Activated naive CD4-positive, alpha-beta T cell treated with Interleukin-2 at 50 U/mL for 16 hours (primary cell): Measurements from ENCODE around the gene A2M.

Experiments used
- DNase-seq: peaks from one replicate; pipeline ENCODE4 v3.0.0-alpha.2; 2020

The A2M gene

DNA sequence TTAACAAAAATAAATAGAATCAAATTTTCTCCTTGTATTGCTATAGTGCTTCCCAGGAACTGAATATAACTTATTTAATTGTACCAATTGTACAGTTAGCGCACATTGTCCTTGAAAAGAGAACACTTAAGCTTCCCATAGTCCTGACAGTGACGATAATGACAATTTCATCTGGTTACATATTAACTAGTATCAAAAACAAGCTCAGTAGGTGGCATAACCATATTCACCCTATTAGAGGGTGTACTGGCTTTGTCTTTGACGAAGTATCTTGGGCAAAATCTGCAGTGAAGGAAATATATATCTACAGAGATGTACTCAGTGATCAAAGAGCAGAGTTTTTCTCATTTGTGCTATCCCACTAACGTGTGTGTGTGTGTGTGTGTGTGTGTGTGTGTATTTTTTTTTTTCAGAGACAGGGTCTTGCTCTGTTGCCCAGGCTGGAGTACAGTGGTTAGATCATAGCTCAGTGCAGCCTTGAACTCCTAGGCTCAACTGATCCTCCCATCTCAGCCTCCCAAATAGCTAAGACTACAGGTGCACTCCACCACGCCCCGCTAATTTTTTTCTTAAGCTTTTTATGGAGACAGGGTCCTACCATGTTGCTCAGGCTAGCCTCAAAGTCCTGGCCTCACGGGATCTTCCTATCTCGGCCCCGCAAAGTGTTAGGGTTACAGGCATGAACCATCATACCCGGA is 4.9 kb upstream of the A2M start:
- DNase-seq: no peak

DNA sequence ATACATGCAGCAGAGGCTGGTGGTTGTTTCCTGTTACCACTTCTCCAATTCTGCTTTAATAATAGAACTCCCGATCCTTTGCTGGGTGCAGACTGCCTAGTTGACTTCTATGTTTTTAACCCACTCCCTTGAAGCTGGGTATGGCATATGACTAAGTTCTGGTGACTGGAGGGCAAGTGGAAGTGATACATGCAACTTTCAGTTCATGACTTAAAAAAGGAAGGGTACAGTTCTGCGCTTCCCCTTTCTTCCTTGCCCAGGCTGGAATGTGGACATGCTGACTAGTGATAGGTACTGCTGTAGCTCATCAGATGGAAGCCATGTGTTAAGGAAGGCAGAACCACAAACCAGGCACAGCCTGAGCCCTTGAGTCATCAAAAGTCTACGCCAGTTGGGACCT is 2.4 kb upstream of the A2M start:
- DNase-seq: no peak

- DNase-seq: no peak
These were observed 773 bp downstream of the A2M start for GRCh38 chr12:9114946-9115345.

DNA sequence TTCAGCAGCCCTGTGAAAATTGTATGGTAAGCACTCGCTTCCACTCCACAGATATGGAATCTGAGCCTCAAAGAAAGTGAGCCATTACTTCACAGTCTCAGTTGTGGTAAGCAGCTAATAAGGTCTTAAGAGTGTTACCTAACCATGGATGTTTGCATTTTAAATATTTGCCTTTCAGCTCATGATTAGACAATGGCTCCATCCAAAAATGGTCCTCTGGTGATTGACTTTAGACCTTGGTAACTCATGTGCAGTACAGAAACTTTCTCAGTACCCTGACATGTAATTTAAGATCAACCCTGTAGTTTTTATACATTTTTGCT is 1.8 kb downstream of the A2M start:
- DNase-seq: no peak

DNA sequence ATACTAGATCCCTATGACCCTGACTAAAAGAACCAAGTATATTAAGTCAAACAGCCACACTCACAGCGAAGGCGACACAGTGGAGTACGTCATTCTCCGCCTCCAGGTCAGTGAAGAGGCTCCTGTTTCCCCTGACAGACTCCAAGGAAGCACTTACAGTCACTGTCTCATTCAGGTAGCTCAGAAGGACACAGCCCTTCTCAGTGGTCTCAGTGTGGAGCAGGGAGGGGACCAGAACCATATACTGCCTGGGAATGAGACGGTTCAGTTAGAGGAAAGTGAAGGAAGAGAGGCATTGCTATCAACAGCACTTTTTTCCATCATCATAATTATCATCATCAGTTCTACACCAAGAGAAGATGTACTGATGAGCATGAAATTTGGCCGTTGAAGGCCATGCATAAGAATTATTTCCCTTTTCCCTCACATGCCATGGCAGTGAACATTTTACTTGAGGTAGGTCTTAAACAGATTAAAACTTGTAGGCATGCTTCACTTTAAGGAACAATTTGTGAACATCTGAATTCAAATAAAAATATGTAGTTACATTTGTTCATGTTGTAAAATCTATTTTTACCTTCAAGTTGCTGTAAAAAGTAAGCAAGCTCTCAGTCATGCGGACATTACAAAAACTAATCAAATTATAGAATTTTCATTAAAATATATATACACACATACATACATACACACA is 2.3 kb downstream of the A2M start:
- no peak for DNase-seq

- no peak for DNase-seq
These were observed 3.5 kb downstream of the A2M start for GRCh38 chr12:9112076-9112853.

DNA sequence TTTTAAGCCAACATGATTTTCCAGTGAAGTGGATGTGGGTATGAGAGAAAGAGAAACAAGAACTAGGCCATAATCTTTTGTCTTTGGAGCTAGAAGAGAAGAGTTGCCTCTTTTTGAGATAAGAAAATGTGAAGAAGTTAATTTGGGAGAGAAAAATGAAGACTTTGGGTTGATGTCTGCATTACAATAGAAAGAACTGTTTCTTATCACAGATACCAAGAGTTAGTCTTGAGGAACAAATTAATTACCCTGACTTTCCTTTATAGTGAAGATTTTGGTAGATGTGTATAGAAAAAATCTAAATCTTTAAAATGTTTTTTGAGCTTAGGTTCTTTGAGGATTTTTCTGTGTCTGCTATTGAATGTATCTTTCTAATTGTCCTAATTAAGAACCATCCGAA is 4.2 kb downstream of the A2M start:
- DNase-seq: no peak

GRCh38 chr12:9109737-9110491 is 5.8 kb downstream of the A2M start:
- DNase-seq: no peak

DNA sequence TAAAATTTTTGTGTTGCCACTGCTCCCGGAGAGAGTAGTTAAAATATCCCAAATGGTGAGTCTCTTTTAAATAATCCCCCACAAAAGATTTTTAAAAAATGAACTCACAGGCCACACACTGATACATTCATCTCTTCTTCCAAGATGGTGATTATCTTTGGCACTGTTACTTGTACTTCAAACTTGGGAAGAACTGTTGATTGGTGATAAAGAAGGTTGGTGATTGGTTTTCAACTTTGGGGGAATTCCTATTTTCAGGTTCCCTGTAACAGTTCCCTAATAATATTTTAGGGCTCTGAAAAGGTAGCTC is 6.6 kb downstream of the A2M start:
- no peak for DNase-seq

DNA sequence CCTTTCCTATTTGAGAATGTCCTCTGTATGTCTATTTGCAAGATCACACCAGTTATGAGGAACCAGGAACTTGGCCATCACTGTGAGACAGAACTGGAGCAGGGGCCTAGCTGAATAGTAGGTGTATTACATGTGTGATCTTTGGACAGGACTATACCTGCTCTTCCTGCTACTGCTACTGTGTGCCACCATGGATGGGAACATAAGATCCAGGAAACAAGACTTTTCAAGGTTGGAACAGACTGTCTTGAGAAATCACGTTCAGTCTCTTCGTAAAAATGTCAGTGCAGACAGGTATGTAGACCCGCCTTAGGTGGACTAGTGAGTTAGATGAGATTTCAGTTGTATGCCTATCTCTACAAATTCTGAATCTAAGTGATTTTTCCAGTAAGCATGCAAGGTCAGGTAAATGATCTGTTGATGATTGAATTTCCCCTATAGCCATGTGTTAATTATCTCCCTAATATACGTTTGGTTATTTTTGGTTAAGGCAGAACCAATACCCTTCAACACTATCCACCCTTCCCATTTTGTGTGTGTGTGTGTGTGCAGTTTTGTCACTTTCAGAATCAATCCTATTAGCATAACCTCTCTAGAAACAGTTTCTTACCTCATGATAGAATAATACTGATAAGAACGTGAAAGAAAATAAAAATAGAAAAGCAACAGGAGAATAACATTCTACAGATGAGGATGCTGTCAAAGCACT is 7.1 kb downstream of the A2M start:
- DNase-seq: no peak

DNA sequence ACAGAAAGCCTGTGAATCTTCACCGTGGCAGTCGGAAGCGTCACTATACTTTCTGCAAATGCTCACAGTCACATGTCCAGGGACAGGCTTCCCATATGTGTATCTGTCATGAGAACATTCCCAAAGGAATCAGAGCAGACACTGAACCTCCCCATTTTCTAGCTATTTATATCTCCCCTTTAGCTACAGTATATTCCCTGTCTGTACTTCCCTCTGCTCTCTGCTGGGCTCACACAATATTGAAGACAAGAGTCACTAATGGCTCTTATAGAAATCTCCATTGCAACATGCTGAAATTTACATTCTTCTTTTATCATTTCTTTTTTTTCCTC is 8.2 kb downstream of the A2M start:
- DNase-seq: no peak

DNA sequence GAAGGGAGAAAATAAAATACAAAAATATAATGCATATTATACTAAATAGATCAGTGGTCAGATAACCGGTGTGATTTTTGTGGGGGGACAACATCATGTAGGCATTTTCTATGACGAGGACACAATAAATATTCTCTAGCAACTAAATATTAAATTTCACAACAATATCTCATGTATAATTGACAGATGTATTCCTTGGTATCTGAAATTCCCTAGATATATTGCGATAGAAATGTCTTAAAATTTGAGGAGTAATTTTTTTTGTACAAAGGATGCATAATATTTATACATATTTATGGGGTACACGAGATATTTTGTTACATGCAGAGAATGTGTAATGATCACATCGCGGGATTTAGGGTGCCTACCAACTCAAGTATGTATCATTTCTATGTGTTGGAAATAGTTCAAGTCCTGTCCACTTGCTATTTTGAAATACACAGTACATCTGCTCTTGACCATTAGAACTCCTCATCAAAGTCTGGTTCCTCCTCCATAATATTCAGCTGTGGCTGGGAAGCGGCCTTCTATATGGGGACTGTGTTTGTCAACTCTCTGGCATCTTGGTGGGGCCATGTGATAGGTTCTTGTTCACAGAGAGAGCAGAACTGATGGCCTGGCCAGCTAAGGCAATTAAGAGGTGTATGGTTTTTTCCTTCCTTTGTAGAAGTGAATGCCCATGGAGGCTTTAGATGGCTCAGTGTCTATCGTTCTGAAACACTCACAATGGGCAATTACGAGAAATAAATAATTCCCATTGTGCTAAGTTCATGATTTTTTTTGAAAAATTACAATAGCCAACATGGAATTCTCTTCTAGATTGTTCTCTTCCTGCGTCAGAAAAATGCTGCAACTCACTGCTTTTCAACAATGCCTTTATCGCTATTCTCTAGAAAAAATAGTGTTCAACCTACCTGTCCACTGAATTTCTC is 8.8 kb downstream of the A2M start:
- DNase-seq: no peak

DNA sequence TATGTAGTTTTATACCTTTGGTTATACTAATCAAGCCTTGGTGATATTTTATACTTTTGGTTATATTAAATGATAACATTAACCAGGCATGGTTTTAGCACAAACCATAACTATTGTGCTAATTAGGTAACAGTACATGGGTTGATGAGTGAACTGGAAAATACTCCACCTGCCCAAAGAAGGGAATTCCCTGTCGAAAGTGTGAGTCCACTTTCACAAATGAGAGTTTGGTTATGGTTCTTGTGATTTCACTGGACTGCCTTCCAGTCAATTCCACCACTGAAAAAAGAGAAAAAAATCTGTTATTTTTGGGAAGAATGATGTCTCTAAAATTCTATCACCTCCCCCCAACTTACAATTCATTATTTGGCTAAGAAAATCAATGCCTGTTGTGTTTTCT is 9.7 kb downstream of the A2M start:
- DNase-seq: no peak

DNA sequence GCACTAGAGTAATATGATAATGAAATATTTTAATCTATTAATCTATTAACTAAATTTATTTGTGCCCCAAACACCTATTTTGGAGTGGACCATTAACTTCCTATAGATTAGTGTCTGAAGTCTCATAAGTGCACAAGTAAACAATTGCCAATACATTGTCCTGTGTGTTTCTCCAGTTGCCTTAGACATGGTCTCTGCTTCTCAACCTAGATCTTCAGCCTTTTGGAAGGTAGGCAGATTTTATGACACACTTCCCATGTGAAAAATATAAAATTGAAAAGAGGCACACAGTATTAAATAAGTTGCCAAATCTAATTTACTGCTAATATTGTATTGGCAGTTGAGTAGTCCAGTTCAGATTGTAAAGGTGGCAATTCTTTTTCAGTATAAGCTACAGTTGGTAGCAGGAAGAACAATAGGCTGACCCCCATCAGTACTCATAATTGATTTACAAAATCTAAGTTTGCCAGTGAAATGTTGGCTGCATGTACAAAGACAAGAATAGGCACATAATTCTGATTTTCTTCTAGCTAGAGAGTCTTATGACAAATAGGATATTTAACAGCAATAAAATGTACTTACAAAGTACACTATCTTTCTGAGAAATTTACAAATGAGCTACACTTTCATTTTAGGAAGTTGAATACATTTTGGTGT is 10.8 kb downstream of the A2M start:
- no peak for DNase-seq

GRCh38 chr12:9104087-9104486 is 11.6 kb downstream of the A2M start:
- no peak for DNase-seq

GRCh38 chr12:9103050-9103849 is 12.5 kb downstream of the A2M start:
- DNase-seq: no peak

DNA sequence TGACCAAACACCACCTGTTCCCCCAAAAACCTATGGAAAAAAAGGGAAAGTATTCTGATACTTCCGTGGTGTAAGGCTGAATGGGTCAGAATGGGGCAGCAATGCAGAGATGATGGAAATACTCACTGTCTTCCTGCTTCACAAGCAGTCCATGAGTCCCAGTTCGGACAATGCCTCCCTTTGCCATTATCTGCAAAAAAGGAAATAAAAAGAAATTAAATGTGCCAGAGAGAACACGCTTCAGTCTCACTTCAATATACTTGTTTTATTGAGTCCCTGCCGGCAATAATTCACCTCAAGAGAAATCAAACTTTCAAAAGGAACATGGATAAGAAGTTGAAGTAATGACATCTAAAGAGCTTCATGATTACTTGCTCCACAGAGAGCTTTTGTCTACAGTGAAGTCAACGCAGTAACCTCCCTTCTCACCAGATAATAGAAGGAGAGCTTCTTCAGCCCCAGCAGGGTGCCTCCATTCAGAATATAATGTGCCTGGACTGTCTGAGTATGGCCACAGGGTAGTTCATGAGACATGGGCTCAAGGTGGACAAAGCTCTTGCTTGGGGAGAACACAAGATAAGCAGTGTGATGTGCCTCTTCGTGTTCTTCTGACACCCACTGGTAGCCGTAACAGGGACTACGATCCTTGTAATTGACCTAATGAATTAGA is 14.6 kb downstream of the A2M start:
- DNase-seq: no peak

DNA sequence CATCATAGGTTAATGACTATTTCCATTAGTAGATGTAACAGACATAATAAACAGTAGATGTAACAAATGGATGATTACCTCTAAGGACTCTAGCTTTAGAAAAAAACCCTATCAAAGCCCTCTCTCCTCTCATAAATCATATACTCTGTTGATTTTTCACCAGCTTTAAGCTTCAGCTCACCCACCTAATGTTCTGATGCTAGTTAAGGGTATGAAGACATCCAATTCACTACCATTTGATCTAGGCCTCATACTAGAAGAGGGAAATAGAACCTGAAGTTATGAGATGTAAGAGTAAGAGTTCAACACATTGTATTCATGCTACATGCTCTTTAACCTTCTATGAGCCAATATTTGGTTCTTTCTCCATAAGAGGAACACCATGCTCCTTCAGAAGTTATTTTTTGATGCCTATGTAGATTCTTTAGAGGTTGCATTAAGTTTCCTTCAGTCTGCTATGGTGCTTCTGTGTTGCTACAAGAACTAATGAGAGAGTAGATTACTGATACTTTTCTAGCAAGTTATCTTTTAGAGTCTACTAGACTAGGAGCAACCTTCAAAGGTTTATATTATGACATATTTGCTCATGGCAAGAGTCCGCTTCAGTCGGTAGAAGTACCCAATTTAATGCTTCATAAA is 16.0 kb downstream of the A2M start:
- DNase-seq: no peak

GRCh38 chr12:9098463-9099026 is 17.2 kb downstream of the A2M start:
- no peak for DNase-seq
